Pancreas (tissue), 8 donors: ENCODE measurements around the gene MSX1. TPM values are rescaled to one million over a fixed set of nuclear protein-coding genes. Genes with fewer than 3 reads are reported as not detected.

Experiments
- polyA plus RNA-seq, 2 donors: library from polyadenylated mRNA; stranded (reverse); fragments of 200-250 nt; gene quantifications; one replicate each; pipeline ENCODE4 v1.2.3, GENCODE V29; 2013
- total RNA-seq, 6 donors: library from RNA; stranded (reverse); fragmentation: NEBNext Ultra II Directional in 4 of 6; extraction: Animal tissue kit (Norgen Biotek cat#: 25700) in 4 of 6; gene quantifications; one replicate each; pipeline versions ENCODE4 v1.2.1 to v1.2.4, GENCODE V29; 2021 to 2023
- donor health status: healthy with polysubstance abuse.
- donor health status: DM: no; HTN: no; CAD: no; lungs with moderate emphysema.
- donor health status: DM: no; HTN: no; CAD: no.
- donor health status: Bipolar disorder and iron deficiency.
- donor health status: DM: yes; HTN: yes; CAD: no.
- donor health status: DM: no; HTN: no; CAD: no.
- donor health status: DM: no; HTN: no; CAD: no.
- donor health status: DM: yes; HTN: yes; CAD: no.

Gene MSX1
- total and polyA plus RNA-seq, 8 donors = 0.51 to 2.7 (median 1.3) TPM

Other genes starting within 250 kb of the MSX1 start
- gene CYTL1, start 159.8 kb downstream of the MSX1 start, total RNA-seq = under 1 TPM; 0.19 to 0.70 (median 0.46) TPM
- under 1 TPM; 0.23 to 0.35 TPM for gene CYTL1, start 159.8 kb downstream of the MSX1 start, polyA plus RNA-seq
- gene STK32B, start 191.8 kb downstream of the MSX1 start, total RNA-seq = 1 to 10 TPM in 5 of 6 donors, under 1 TPM in 1; 0.55 to 2.4 (median 1.4) TPM
- 1 to 10 TPM; 1.8 to 6.6 TPM for gene STK32B, start 191.8 kb downstream of the MSX1 start, polyA plus RNA-seq